Measurements from ENCODE around the gene SEC23IP. TPM values are rescaled to one million over a fixed set of nuclear protein-coding genes. Genes with fewer than 3 reads are reported as not detected.
"Not testable (repeated sequence)": the region's sequence is repeated elsewhere in the genome, so short reads cannot be mapped to it uniquely, and the experiment has no call there.

SEC23IP gene
- total and polyA plus RNA-seq, 2 donors, result 14.1 to 19.5 TPM

DNA sequence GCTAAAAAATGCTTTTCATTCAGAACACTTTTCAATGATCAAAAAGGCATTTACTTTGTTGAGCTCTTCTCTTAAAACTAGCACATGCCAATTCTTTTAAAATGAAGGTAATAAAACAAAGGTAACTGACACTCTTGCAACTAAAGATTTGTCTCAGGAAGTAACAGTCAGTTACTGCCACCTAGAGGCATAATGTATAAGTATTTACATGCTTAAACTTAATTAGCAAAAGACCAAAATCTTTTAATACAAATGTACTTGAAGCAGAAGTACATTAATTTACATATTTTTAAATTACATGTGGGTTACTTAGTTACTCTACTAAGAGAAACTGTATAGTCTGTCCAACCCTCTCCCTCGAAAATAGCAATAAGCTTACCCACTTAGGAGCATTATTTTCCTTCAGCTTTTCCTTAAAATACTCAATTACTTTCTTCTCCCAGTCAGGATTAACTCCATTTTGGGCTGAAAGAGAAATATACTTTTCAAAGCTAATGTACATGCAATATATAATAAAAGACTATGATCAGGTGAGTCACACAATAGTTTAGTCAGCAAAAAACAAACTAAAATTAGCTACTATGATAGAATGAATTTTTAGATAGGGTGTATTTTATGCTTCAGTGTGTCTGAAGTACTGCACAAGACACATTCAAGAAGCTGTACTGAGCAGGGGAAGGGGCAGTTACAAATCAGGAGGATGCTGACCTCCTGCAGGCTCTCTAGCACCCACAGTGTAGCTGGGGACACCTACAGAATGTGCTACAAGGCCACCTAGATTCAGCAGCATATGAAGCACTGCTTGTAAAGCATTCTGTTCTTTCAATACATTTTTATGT is 32.9 kb upstream of the SEC23IP start:
- WGBS, result 97% methylated on average over 1 of the region's 1 CpG
- peak in 7 of 9 donors; percentile 34 to 74 (median 41) for DNase-seq (ENCODE audit: low read depth in 6 of 9, low spot score in 9 of 9)
- H3K27me3 ChIP-seq (ENCODE audit: control insufficient read depth in 2 of 2, insufficient read depth in 1 of 2, low read length in 1 of 2), result no peaks in the 10 kb centered on the region
- no peaks in the 10 kb centered on the region for H3K4me1 ChIP-seq (ENCODE audit: control insufficient read depth in 2 of 2, insufficient read depth in 2 of 2, low read length in 2 of 2)
- H3K36me3 ChIP-seq (ENCODE audit: control insufficient read depth in 2 of 2, insufficient read depth in 2 of 2, low read length in 1 of 2), result peaks cover 3 to 10% of the 10 kb centered on the region in 2 donors
- H3K27ac ChIP-seq (ENCODE audit: low read depth in 1 of 2, low read length in 1 of 2), result no peak overlapping the region
- no peak overlapping the region for H3K4me3 ChIP-seq (ENCODE audit: low read length in 2 of 2)
- no peaks in the 10 kb centered on the region for H3K9me3 ChIP-seq (ENCODE audit: control insufficient read depth in 2 of 2, insufficient read depth in 1 of 2, low read length in 1 of 2)

GRCh38 chr10:119860866-119861607 is 31.5 kb upstream of the SEC23IP start:
- 93% methylated on average over 7 of the region's 7 CpGs for WGBS
- Histone ChIP-seq H3K27me3 (ENCODE audit: control insufficient read depth in 2 of 2, insufficient read depth in 1 of 2, low read length in 1 of 2) (no peaks in the 10 kb centered on the region), H3K36me3 (ENCODE audit: control insufficient read depth in 2 of 2, insufficient read depth in 2 of 2, low read length in 1 of 2) (peaks cover 6 to 15% of the 10 kb centered on the region in 2 donors), H3K27ac (ENCODE audit: low read depth in 1 of 2, low read length in 1 of 2) (no peak overlapping the region), H3K4me1 (ENCODE audit: control insufficient read depth in 2 of 2, insufficient read depth in 2 of 2, low read length in 2 of 2) (no peaks in the 10 kb centered on the region), H3K9me3 (ENCODE audit: control insufficient read depth in 2 of 2, insufficient read depth in 1 of 2, low read length in 1 of 2) (no peaks in the 10 kb centered on the region), H3K4me3 (ENCODE audit: low read length in 2 of 2) (no peak overlapping the region)
- DNase-seq (ENCODE audit: low read depth in 6 of 9, low spot score in 9 of 9), result no peak

DNA sequence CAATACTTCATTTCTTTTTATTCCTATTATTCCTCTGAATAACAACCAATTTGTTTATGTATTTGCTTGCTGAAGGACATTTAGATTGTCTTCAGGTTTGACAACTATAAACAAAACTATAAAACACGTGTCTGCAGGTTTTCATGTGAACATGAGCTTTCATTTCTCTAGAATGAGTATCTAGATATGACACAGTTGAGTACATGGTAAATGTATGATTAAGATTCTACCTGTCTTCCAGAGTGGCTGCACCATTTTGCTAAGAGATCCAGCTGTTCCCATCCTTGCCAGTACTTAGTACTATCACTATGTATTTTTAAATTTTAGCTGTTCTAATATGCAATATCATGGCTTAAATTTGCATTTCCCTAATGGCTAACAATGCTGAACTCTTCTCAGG is 30.0 kb upstream of the SEC23IP start:
- Histone ChIP-seq H3K27ac (ENCODE audit: low read depth in 1 of 2, low read length in 1 of 2) (no peak overlapping the region), H3K36me3 (ENCODE audit: control insufficient read depth in 2 of 2, insufficient read depth in 2 of 2, low read length in 1 of 2) (peaks cover 3 to 12% of the 10 kb centered on the region in 2 donors), H3K4me1 (ENCODE audit: control insufficient read depth in 2 of 2, insufficient read depth in 2 of 2, low read length in 2 of 2) (no peaks in the 10 kb centered on the region), H3K9me3 (ENCODE audit: control insufficient read depth in 2 of 2, insufficient read depth in 1 of 2, low read length in 1 of 2) (no peaks in the 10 kb centered on the region), H3K27me3 (ENCODE audit: control insufficient read depth in 2 of 2, insufficient read depth in 1 of 2, low read length in 1 of 2) (no peaks in the 10 kb centered on the region), H3K4me3 (ENCODE audit: low read length in 2 of 2) (no peak overlapping the region)
- DNase-seq (ENCODE audit: low read depth in 6 of 9, low spot score in 9 of 9), result no peak
- WGBS, result 86% methylated on average over 1 of the region's 1 CpG

DNA sequence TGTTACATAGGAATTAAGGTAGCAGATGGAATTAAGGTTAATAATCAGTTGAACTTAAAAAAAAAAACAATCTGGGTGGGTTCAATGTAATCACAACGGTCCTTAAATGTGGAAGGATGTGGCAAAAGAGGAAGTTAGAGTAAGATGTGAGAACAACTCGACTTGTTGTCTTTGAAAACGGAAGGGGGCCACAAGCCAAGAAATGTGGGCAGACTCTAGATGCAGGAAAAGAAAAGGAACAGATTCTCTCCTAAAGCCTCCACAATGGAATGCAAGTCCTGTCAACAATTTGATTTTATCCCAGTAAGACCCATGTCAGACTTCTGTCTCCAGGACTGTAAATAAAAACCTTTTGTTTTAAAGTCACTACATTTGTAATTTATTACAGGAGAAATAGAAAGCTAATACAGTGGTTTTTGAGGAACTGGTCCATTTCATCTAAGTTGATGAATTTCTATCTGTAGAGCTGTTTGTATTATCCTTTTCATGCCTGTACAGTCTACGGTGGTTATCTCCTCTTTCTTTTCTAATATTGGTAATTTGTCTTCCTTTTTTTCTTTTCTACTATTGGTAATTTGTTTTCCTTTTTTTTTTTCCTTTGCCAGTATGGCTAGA is 28.5 kb upstream of the SEC23IP start:
- Histone ChIP-seq H3K36me3 (ENCODE audit: control insufficient read depth in 2 of 2, insufficient read depth in 2 of 2, low read length in 1 of 2) (peaks cover 3 to 6% of the 10 kb centered on the region in 2 donors), H3K9me3 (ENCODE audit: control insufficient read depth in 2 of 2, insufficient read depth in 1 of 2, low read length in 1 of 2) (no peaks in the 10 kb centered on the region), H3K4me3 (ENCODE audit: low read length in 2 of 2) (no peak overlapping the region), H3K4me1 (ENCODE audit: control insufficient read depth in 2 of 2, insufficient read depth in 2 of 2, low read length in 2 of 2) (peaks cover 3 to 4% of the 10 kb centered on the region in 2 donors), H3K27ac (ENCODE audit: low read depth in 1 of 2, low read length in 1 of 2) (no peak overlapping the region), H3K27me3 (ENCODE audit: control insufficient read depth in 2 of 2, insufficient read depth in 1 of 2, low read length in 1 of 2) (no peaks in the 10 kb centered on the region)
- 54% methylated on average over 4 of the region's 4 CpGs for WGBS
- DNase-seq (ENCODE audit: low read depth in 6 of 9, low spot score in 9 of 9), result no peak

GRCh38 chr10:119865699-119866240 is 26.8 kb upstream of the SEC23IP start:
- H3K27ac ChIP-seq (ENCODE audit: low read depth in 1 of 2, low read length in 1 of 2), result no peak overlapping the region
- WGBS, result over 99% methylated on average over 6 of the region's 6 CpGs
- peaks cover 3 to 6% of the 10 kb centered on the region in 2 donors for H3K36me3 ChIP-seq (ENCODE audit: control insufficient read depth in 2 of 2, insufficient read depth in 2 of 2, low read length in 1 of 2)
- H3K4me1 ChIP-seq (ENCODE audit: control insufficient read depth in 2 of 2, insufficient read depth in 2 of 2, low read length in 2 of 2), result peaks cover 3 to 4% of the 10 kb centered on the region in 2 donors
- DNase-seq (ENCODE audit: low read depth in 6 of 9, low spot score in 9 of 9), result no peak
- no peaks in the 10 kb centered on the region for H3K9me3 ChIP-seq (ENCODE audit: control insufficient read depth in 2 of 2, insufficient read depth in 1 of 2, low read length in 1 of 2)
- H3K4me3 ChIP-seq (ENCODE audit: low read length in 2 of 2), result no peak overlapping the region
- no peaks in the 10 kb centered on the region for H3K27me3 ChIP-seq (ENCODE audit: control insufficient read depth in 2 of 2, insufficient read depth in 1 of 2, low read length in 1 of 2)

DNA sequence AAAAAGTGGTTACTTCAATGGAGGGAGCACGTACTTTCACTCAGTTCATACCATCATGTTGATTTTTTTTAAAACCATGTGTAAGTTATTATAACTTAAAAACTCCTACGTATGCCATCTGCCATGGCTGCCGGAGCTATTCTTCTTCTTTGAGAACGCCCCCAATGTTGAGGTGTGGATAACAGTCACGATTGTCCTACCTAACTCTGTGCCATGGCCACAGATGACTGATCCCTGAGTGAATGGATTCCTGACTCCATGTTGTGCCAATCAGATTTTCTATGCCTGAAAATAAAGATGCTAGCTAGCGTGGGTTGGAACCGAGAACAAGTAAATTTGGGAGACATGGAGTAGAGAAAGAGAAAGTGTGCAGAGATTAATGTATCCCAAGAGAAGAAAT is 25.2 kb upstream of the SEC23IP start:
- no peak overlapping the region for H3K27ac ChIP-seq (ENCODE audit: low read depth in 1 of 2, low read length in 1 of 2)
- 96% methylated on average over 7 of the region's 7 CpGs for WGBS
- no peak for DNase-seq (ENCODE audit: low read depth in 6 of 9, low spot score in 9 of 9)
- no peaks in the 10 kb centered on the region for H3K9me3 ChIP-seq (ENCODE audit: control insufficient read depth in 2 of 2, insufficient read depth in 1 of 2, low read length in 1 of 2)
- peaks cover 3 to 6% of the 10 kb centered on the region in 2 donors for H3K36me3 ChIP-seq (ENCODE audit: control insufficient read depth in 2 of 2, insufficient read depth in 2 of 2, low read length in 1 of 2)
- H3K4me1 ChIP-seq (ENCODE audit: control insufficient read depth in 2 of 2, insufficient read depth in 2 of 2, low read length in 2 of 2), result peaks cover 8 to 10% of the 10 kb centered on the region in 2 donors
- no peaks in the 10 kb centered on the region for H3K27me3 ChIP-seq (ENCODE audit: control insufficient read depth in 2 of 2, insufficient read depth in 1 of 2, low read length in 1 of 2)
- H3K4me3 ChIP-seq (ENCODE audit: low read length in 2 of 2), result no peak overlapping the region

DNA sequence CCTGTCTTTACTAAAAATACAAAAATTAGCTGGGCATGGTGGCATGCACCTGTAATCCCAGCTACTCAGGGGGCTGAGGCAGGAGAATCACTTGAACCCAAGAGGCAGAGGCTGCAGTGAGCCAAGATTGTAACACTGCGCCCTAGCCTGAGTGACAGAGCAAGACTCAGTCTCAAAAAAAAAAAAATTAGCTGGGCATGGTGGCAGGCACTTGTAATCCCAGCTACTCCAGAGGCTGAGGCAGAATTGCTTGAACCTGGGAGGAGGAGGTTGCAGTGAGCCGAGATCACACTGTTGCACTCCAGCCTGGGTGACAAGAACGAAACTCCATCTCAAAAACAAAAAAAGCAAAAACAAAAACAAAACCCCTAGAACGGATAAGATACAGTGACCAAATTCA is 23.1 kb upstream of the SEC23IP start:
- WGBS, result 95% methylated on average over 4 of the region's 4 CpGs
- H3K4me1 ChIP-seq (ENCODE audit: control insufficient read depth in 2 of 2, insufficient read depth in 2 of 2, low read length in 2 of 2), result peaks cover 16 to 18% of the 10 kb centered on the region in 2 donors
- not testable (repeated sequence) for H3K27me3 ChIP-seq (ENCODE audit: control insufficient read depth in 2 of 2, insufficient read depth in 1 of 2, low read length in 1 of 2); H3K9me3 ChIP-seq (ENCODE audit: control insufficient read depth in 2 of 2, insufficient read depth in 1 of 2, low read length in 1 of 2); H3K27ac ChIP-seq (ENCODE audit: low read depth in 1 of 2, low read length in 1 of 2); H3K36me3 ChIP-seq (ENCODE audit: control insufficient read depth in 2 of 2, insufficient read depth in 2 of 2, low read length in 1 of 2); H3K4me3 ChIP-seq (ENCODE audit: low read length in 2 of 2); DNase-seq (ENCODE audit: low read depth in 6 of 9, low spot score in 9 of 9)

GRCh38 chr10:119871881-119872609 is 20.5 kb upstream of the SEC23IP start:
- Histone ChIP-seq H3K4me3 (ENCODE audit: low read length in 2 of 2) (peak overlapping the region; percentile 84 to 91), H3K27ac (ENCODE audit: low read depth in 1 of 2, low read length in 1 of 2) (peak overlapping the region; percentile 72 to 92), H3K9me3 (ENCODE audit: control insufficient read depth in 2 of 2, insufficient read depth in 1 of 2, low read length in 1 of 2) (no peaks in the 10 kb centered on the region), H3K27me3 (ENCODE audit: control insufficient read depth in 2 of 2, insufficient read depth in 1 of 2, low read length in 1 of 2) (no peaks in the 10 kb centered on the region), H3K36me3 (ENCODE audit: control insufficient read depth in 2 of 2, insufficient read depth in 2 of 2, low read length in 1 of 2) (no peaks in the 10 kb centered on the region), H3K4me1 (ENCODE audit: control insufficient read depth in 2 of 2, insufficient read depth in 2 of 2, low read length in 2 of 2) (peaks cover 16 to 18% of the 10 kb centered on the region in 2 donors)
- WGBS, result under 1% methylated on average over 56 of the region's 56 CpGs
- DNase-seq (ENCODE audit: low read depth in 6 of 9, low spot score in 9 of 9), result peak in 6 of 9 donors; percentile 30 to 70 (median 36)
